Measurements from ENCODE around the gene IL17B. TPM values are rescaled to one million over a fixed set of nuclear protein-coding genes. Genes with fewer than 3 reads are reported as not detected.

Gene IL17B
- total RNA-seq, 3 donors from 2014 or later = not detected

DNA sequence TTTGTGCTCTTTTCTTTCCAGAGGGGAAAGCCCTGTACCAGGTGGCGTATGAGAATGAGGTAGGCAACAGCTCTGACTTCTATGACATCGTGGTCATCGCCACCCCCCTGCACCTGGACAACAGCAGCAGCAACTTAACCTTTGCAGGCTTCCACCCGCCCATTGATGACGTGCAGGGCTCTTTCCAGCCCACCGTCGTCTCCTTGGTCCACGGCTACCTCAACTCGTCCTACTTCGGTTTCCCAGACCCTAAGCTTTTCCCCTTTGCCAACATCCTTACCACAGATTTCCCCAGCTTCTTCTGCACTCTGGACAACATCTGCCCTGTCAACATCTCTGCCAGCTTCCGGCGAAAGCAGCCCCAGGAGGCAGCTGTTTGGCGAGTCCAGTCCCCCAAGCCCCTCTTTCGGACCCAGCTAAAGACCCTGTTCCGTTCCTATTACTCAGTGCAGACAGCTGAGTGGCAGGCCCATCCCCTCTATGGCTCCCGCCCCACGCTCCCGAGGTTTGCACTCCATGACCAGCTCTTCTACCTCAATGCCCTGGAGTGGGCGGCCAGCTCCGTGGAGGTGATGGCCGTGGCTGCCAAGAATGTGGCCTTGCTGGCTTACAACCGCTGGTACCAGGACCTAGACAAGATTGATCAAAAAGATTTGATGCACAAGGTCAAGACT lies 11.0 kb downstream of the IL17B start:
- peaks cover 13% of the 10 kb centered on the region for H3K4me1 Mint-ChIP-seq (ENCODE audit: low read depth)
- no peaks in the 10 kb centered on the region for H3K27me3 Mint-ChIP-seq (ENCODE audit: low read depth)
- no peak for ATAC-seq
- no peaks in the 10 kb centered on the region for H3K36me3 Mint-ChIP-seq (ENCODE audit: insufficient read depth)
- DNase-seq = no peak
- no peak overlapping the region for H3K4me3 Mint-ChIP-seq
- H3K9me3 Mint-ChIP-seq = no peaks in the 10 kb centered on the region

DNA sequence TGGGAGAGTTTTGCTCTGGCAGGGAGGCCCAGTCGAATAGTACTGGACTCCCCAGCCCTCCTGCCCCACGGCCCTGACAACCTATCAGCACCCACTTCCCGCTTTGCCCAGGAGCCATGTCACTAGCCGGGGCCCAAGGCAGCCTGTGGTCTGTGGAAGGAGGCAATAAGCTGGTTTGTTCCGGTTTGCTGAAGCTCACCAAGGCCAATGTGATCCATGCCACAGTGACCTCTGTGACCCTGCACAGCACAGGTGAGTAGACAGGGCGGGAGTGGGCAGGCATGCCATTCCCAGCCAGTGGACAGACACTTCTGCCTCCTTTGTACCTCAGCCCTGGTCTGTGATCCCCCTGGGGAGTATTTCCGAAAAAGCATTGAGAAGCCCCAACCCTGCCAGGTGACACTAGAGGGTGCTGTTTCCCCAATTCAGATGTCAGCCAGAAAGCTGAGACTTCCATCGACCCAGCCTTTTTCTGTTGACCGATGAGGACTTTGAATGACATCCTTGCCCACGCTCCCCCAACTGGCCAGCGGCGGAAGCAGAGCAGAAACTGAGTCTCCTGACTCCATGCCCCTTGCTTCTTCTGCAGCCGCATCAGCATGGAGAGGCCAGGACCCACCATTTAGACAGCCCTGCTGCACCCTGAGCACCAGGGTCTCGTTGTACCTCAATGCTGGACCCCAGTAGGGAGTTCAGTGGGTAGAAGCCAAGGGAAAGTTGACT lies 11.7 kb downstream of the IL17B start:
- Mint-ChIP-seq H3K27me3 (ENCODE audit: low read depth) (no peaks in the 10 kb centered on the region), H3K4me3 (no peak overlapping the region), H3K9me3 (no peaks in the 10 kb centered on the region), H3K4me1 (ENCODE audit: low read depth) (peaks cover 13% of the 10 kb centered on the region), H3K36me3 (ENCODE audit: insufficient read depth) (no peaks in the 10 kb centered on the region)
- DNase-seq = peak; percentile 48
- peak; percentile 73 to 74 for ATAC-seq

GRCh38 chr5:149366169-149366729 lies 12.8 kb downstream of the IL17B start:
- Mint-ChIP-seq H3K36me3 (ENCODE audit: insufficient read depth) (no peaks in the 10 kb centered on the region), H3K4me1 (ENCODE audit: low read depth) (peaks cover 11% of the 10 kb centered on the region), H3K9me3 (no peaks in the 10 kb centered on the region), H3K4me3 (no peak overlapping the region), H3K27me3 (ENCODE audit: low read depth) (no peaks in the 10 kb centered on the region)
- ATAC-seq (no peak), DNase-seq (no peak)

DNA sequence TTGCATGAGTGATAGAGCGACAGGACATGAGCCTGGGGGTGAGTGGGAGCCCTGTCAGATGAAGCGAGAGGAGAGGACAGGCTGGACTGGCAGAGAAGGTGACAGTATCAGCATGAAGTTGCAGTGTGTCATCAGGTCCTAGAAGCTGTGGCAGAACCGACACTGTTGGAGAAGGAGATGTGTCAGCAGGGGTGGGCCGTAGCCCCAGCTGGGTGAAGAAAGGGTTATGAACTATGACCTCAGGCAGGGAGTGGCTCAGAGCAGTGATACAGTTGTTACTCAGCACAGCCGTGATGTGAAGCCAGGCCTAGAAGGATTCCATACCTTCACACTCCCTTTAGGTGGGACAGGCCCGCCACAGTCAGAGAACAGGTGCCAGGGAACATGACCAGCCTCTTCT lies 13.7 kb downstream of the IL17B start:
- no peak for DNase-seq
- no peaks in the 10 kb centered on the region for H3K9me3 Mint-ChIP-seq
- H3K36me3 Mint-ChIP-seq (ENCODE audit: insufficient read depth) = no peaks in the 10 kb centered on the region
- ATAC-seq = no peak
- no peak overlapping the region for H3K4me3 Mint-ChIP-seq
- peaks cover 18% of the 10 kb centered on the region for H3K4me1 Mint-ChIP-seq (ENCODE audit: low read depth)
- no peaks in the 10 kb centered on the region for H3K27me3 Mint-ChIP-seq (ENCODE audit: low read depth)

DNA sequence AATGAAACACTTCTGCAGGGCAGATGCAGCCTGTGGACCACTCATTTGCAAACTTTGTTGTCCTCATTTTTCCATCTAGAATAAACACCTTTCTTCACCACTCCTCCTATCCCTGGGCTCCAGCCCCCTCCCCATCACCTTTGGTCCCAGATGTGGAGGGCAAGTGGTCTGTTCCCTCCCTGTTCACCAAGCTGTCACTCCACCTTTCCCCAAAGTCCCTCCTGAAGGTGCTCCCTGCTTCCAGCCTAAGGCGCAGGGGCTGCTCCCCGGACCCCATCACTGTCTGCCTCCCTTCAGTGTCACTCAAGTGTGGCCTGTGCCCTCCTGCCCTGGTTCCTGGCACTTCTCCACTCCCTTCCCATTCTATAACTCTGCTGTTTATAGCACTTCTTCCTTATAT lies 14.4 kb downstream of the IL17B start:
- Mint-ChIP-seq H3K36me3 (ENCODE audit: insufficient read depth) (no peaks in the 10 kb centered on the region), H3K9me3 (no peaks in the 10 kb centered on the region), H3K4me1 (ENCODE audit: low read depth) (peaks cover 25% of the 10 kb centered on the region), H3K27me3 (ENCODE audit: low read depth) (no peaks in the 10 kb centered on the region), H3K4me3 (no peak overlapping the region)
- DNase-seq (no peak), ATAC-seq (no peak)

GRCh38 chr5:149363936-149364335 lies 15.2 kb downstream of the IL17B start:
- H3K36me3 Mint-ChIP-seq (ENCODE audit: insufficient read depth) = no peaks in the 10 kb centered on the region
- no peaks in the 10 kb centered on the region for H3K27me3 Mint-ChIP-seq (ENCODE audit: low read depth)
- ATAC-seq (no peak), DNase-seq (no peak)
- H3K4me3 Mint-ChIP-seq = no peak overlapping the region
- H3K9me3 Mint-ChIP-seq = no peaks in the 10 kb centered on the region
- H3K4me1 Mint-ChIP-seq (ENCODE audit: low read depth) = peaks cover 30% of the 10 kb centered on the region

- Mint-ChIP-seq H3K4me3 (no peak overlapping the region), H3K27me3 (ENCODE audit: low read depth) (no peaks in the 10 kb centered on the region), H3K36me3 (ENCODE audit: insufficient read depth) (no peaks in the 10 kb centered on the region), H3K4me1 (ENCODE audit: low read depth) (peaks cover 36% of the 10 kb centered on the region), H3K9me3 (no peaks in the 10 kb centered on the region)
- ATAC-seq (no peak), DNase-seq (no peak)
Observed at GRCh38 chr5:149363358-149363757, 15.7 kb downstream of the IL17B start.

DNA sequence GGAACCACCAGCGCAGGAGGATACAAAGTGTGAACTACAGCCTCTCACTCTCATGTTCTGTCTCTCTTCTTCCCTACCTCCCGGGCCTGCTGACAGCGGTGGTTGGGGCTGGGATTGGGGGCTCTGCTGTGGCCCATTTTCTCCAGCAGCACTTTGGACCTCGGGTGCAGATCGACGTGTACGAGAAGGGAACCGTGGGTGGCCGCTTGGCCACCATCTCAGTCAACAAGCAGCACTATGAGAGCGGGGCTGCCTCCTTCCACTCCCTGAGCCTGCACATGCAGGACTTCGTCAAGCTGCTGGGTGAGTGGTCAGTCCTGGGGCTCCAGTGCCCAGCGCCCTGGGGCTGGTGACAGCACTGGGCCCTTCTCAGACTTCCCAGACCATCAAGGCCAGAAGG lies 16.6 kb downstream of the IL17B start:
- DNase-seq = no peak
- Mint-ChIP-seq H3K4me3 (no peak overlapping the region), H3K4me1 (ENCODE audit: low read depth) (peaks cover 34% of the 10 kb centered on the region), H3K36me3 (ENCODE audit: insufficient read depth) (no peaks in the 10 kb centered on the region), H3K27me3 (ENCODE audit: low read depth) (no peaks in the 10 kb centered on the region), H3K9me3 (no peaks in the 10 kb centered on the region)
- no peak for ATAC-seq

GRCh38 chr5:149360272-149360671 lies 18.8 kb downstream of the IL17B start:
- DNase-seq (no peak), ATAC-seq (no peak)
- no peaks in the 10 kb centered on the region for H3K9me3 Mint-ChIP-seq
- H3K36me3 Mint-ChIP-seq (ENCODE audit: insufficient read depth) = peaks cover 8% of the 10 kb centered on the region
- H3K27me3 Mint-ChIP-seq (ENCODE audit: low read depth) = no peaks in the 10 kb centered on the region
- peak overlapping the region; percentile 21 for H3K4me3 Mint-ChIP-seq
- H3K4me1 Mint-ChIP-seq (ENCODE audit: low read depth) = peaks cover 49% of the 10 kb centered on the region

DNA sequence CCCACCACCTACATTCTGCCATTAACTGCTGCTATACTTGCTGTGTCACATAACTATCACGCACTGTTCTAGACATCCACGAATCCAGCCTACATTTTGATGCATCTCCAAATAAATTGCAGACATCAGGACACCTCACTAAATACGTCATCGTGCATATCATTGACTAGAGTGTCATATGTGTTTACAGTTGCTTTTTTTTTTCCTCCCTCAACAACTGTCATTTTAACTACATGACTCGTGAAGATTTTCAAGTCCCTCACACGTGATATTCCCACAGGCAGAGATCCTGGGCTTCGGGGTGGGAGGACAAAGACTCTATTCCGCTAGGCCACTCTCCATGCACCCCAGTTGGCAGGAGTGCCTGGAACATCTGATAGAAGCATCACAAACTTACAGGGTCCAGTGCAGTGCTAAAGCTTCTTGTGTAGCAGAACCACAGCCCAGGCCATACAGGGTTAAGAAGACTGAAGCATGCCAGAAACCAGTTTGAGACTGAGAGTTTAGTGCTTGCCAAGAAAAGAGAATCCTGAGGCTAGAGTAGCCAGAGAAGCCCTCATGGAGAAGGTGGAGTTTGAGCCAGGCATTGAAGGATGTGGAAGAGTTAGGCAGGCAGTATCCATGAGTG lies 20.1 kb downstream of the IL17B start:
- peak overlapping the region; percentile 95 for H3K4me3 Mint-ChIP-seq
- no peaks in the 10 kb centered on the region for H3K9me3 Mint-ChIP-seq
- ATAC-seq (no peak), DNase-seq (no peak)
- H3K27me3 Mint-ChIP-seq (ENCODE audit: low read depth) = no peaks in the 10 kb centered on the region
- peaks cover 20% of the 10 kb centered on the region for H3K36me3 Mint-ChIP-seq (ENCODE audit: insufficient read depth)
- peaks cover 58% of the 10 kb centered on the region for H3K4me1 Mint-ChIP-seq (ENCODE audit: low read depth)

- Mint-ChIP-seq H3K36me3 (ENCODE audit: insufficient read depth) (peaks cover 24% of the 10 kb centered on the region), H3K4me1 (ENCODE audit: low read depth) (peaks cover 62% of the 10 kb centered on the region), H3K9me3 (no peaks in the 10 kb centered on the region), H3K27me3 (ENCODE audit: low read depth) (no peaks in the 10 kb centered on the region), H3K4me3 (peak overlapping the region; percentile 95)
- ATAC-seq = peak; percentile 31 to 34
- DNase-seq = no peak
Observed at GRCh38 chr5:149358294-149358651, 20.8 kb downstream of the IL17B start.

DNA sequence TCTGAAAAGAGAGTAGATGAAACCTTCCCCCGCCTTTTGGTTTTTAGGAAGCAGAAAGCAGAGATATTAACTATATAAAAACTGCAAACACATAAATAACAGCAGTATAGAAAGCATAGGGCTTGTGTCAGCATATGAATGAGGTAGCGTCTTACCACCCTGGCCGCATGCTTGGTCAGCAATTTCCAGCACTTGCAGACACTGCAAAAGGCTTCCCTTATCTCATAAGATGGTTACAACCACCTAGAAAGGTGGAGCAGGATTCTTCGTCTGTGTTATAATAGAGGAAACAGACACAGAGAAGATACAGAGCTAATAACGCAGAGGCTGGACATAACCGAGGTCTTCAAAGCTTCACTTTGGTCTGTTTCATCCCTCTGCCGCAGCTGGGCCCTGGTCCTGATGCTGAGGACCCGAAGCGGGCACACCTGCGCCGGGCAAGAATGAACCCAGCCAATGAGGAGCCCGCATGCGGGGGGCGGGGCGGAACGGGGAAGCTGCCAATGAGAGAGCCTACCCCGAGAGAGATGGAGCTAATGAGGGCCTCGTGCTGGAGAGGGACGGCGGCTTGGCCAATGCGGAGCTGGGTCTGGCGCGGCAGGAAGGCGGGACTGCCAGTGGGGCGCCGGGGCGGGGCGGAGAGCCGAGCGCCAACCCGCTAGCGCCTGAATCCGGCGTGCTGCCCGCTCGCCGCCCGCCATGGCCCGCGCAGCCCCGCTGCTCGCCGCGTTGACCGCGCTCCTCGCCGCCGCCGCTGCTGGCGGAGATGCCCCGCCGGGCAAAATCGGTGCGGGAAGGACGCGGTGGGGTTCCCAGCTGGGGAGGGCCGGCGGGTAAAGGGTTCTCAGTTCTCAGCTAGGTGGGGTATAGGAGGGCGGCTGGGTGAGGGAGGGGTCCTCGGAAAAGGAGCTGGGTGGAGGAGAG lies 21.5 kb downstream of the IL17B start, which contains the start of gene PCYOX1L:
TSS of gene PCYOX1L (plus strand) at position 677 of the 924 bp plus-strand sequence. CDS start at position 700, 23 bp downstream.
- ATAC-seq = peak; percentile 98 to 99
- no peaks in the 10 kb centered on the region for H3K27me3 Mint-ChIP-seq (ENCODE audit: low read depth)

DNA sequence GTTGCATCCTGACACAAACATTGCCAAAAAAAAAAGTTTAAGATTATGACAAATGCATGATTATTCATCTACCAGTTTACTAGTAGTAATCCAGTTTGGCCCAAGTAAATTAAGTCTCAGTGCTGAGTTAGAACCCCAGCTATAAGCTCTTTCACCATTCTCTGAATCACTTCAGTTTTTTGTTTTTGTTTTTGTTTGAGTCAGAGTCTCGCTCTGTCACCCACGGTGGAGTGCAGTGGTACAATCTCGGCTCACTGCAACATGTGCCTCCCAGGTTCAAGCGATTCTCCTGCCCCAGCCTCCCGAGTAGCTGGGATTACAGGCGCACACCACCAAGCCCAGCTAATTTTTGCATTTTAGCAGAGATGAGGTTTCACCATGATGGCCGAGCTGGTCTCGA lies 22.7 kb downstream of the IL17B start:
- ATAC-seq = no peak
- Mint-ChIP-seq H3K36me3 (ENCODE audit: insufficient read depth) (peaks cover 36% of the 10 kb centered on the region), H3K27me3 (ENCODE audit: low read depth) (no peaks in the 10 kb centered on the region), H3K9me3 (no peaks in the 10 kb centered on the region), H3K4me1 (ENCODE audit: low read depth) (peaks cover 73% of the 10 kb centered on the region), H3K4me3 (no peak overlapping the region)
- DNase-seq = no peak

More for the DNA sequence above, 21.5 kb downstream of the IL17B start, which contains the start of gene PCYOX1L:
- Mint-ChIP-seq H3K4me1 (ENCODE audit: low read depth) (peaks cover 64% of the 10 kb centered on the region), H3K9me3 (no peaks in the 10 kb centered on the region), H3K36me3 (ENCODE audit: insufficient read depth) (peaks cover 25% of the 10 kb centered on the region), H3K4me3 (peak within 1 kb of the TSS; percentile 95)
- peak; percentile 86 for DNase-seq

DNA sequence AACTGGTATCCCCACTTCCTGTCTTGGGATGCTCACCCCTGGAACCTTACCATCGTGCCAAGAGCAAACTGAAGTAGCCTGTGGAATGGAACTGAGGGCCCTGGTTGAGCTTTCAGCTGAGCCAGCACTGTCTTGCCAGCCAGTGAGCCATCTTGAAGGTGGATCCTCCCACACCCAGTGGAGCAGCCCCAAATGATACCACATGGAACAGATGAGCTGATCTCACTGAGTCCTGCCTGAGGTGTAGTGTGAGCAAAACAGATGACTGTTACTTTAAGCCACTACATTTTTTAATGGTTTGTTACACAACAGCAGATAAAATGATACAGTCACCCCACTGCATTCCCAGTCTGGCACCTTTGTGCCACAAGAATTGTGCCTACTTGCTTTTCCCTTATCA lies 23.4 kb downstream of the IL17B start:
- peaks cover 73% of the 10 kb centered on the region for H3K4me1 Mint-ChIP-seq (ENCODE audit: low read depth)
- H3K9me3 Mint-ChIP-seq = no peaks in the 10 kb centered on the region
- H3K27me3 Mint-ChIP-seq (ENCODE audit: low read depth) = no peaks in the 10 kb centered on the region
- DNase-seq (no peak), ATAC-seq (no peak)
- H3K36me3 Mint-ChIP-seq (ENCODE audit: insufficient read depth) = peaks cover 43% of the 10 kb centered on the region
- H3K4me3 Mint-ChIP-seq = no peak overlapping the region

Data from activated T-cell treated with anti-CD3 and anti-CD28 coated beads, Interleukin-2, amount 50 U/mL, for 4 hours (primary cell).